H9 (cell line): ENCODE results near the gene PSKH1. TPM values are rescaled to one million over a fixed set of nuclear protein-coding genes. Genes with fewer than 3 reads are reported as not detected.

Experiments
- DNase-seq: peaks from one replicate; pipeline ENCODE4 v3.0.0-alpha.2; 2017
- H2AFZ ChIP-seq: one replicate; pipeline ENCODE4 v1.6.1; 2013; ENCODE audit warnings: mild to moderate bottlenecking, low read length, control low read depth, moderate library complexity
- H2AK5ac ChIP-seq: 2 replicates; pipeline ENCODE4 v1.6.1; 2013; ENCODE audit warnings: low read length, control low read depth, mixed read lengths; ENCODE audit not compliant: insufficient read length
- H2BK120ac ChIP-seq: one replicate; pipeline ENCODE4 v1.6.1; 2013; ENCODE audit warnings: low read depth, mild to moderate bottlenecking, low read length, control low read depth, inconsistent platforms; ENCODE audit not compliant: poor library complexity, severe bottlenecking
- H2BK12ac ChIP-seq: 2 replicates; pipeline ENCODE4 v1.6.1; 2013; ENCODE audit warnings: low read length, control low read depth, mixed read lengths, low read depth; ENCODE audit not compliant: insufficient read length
- H2BK15ac ChIP-seq: 2 replicates; pipeline ENCODE4 v1.6.1; 2013; ENCODE audit warnings: low read depth, low read length, control low read depth
- H2BK20ac ChIP-seq: one replicate; pipeline ENCODE4 v1.6.1; 2013; ENCODE audit warnings: low read depth, mild to moderate bottlenecking, low read length, control low read depth, inconsistent platforms; ENCODE audit not compliant: poor library complexity, severe bottlenecking
- H2BK5ac ChIP-seq: 2 replicates; pipeline ENCODE4 v1.6.1; 2013; ENCODE audit warnings: low read length, control low read depth, mixed read lengths; ENCODE audit not compliant: insufficient read length
- H3K14ac ChIP-seq: 2 replicates; pipeline ENCODE4 v1.6.1; 2013; ENCODE audit warnings: low read length, control low read depth; ENCODE audit not compliant: insufficient read depth
- H3K18ac ChIP-seq: 2 replicates; pipeline ENCODE4 v1.6.1; 2013; ENCODE audit warnings: low read depth, mild to moderate bottlenecking, mixed read lengths, low read length, control low read depth; ENCODE audit not compliant: insufficient read length
- H3K23ac ChIP-seq: 2 replicates; pipeline ENCODE4 v1.6.1; 2013; ENCODE audit warnings: low read length, control low read depth, mixed read lengths, low read depth; ENCODE audit not compliant: insufficient read length
- H3K23me2 ChIP-seq: 2 replicates; pipeline ENCODE4 v1.6.1; 2013; ENCODE audit warnings: low read depth, mild to moderate bottlenecking, mixed read lengths, low read length, control low read depth; ENCODE audit not compliant: insufficient read length, poor library complexity, severe bottlenecking
- H3K27ac ChIP-seq: 2 replicates; pipeline ENCODE4 v1.5.1; 2013; ENCODE audit warnings: low read length, control low read depth, mixed read lengths, low read depth; ENCODE audit not compliant: insufficient read length
- H3K27me3 ChIP-seq: 2 replicates; pipeline ENCODE4 v1.6.1; 2013; ENCODE audit warnings: low read length, control low read depth, inconsistent platforms; ENCODE audit not compliant: insufficient read depth
- H3K4ac ChIP-seq: 2 replicates; pipeline ENCODE4 v1.6.1; 2013; ENCODE audit warnings: low read depth, mild to moderate bottlenecking, control low read depth, inconsistent platforms, low read length, moderate library complexity
- H3K4me1 ChIP-seq: 2 replicates; pipeline ENCODE4 v1.6.1; 2013; ENCODE audit warnings: low read length, control low read depth, inconsistent platforms; ENCODE audit not compliant: insufficient read depth
- H3K4me2 ChIP-seq: 2 replicates; pipeline ENCODE4 v1.6.1; 2013; ENCODE audit warnings: low read length, control low read depth, mixed read lengths; ENCODE audit not compliant: insufficient read length, insufficient read depth
- H3K56ac ChIP-seq: 2 replicates; pipeline ENCODE4 v1.6.1; 2013; ENCODE audit warnings: low read depth, mild to moderate bottlenecking, mixed read lengths, low read length, control low read depth; ENCODE audit not compliant: insufficient read length
- H3K79me1 ChIP-seq: 2 replicates; pipeline ENCODE4 v1.6.1; 2013; ENCODE audit warnings: low read depth, mild to moderate bottlenecking, moderate library complexity, low read length, control low read depth, inconsistent platforms; ENCODE audit not compliant: insufficient read depth, poor library complexity, severe bottlenecking
- H3K79me2 ChIP-seq: 2 replicates; pipeline ENCODE4 v1.6.1; 2013; ENCODE audit warnings: low read length, control low read depth, inconsistent platforms; ENCODE audit not compliant: insufficient read depth
- H3K9ac ChIP-seq: 2 replicates; pipeline ENCODE4 v1.6.1; 2013; ENCODE audit warnings: low read length, control low read depth, mixed read lengths; ENCODE audit not compliant: insufficient read length; ENCODE audit errors: extremely low read depth
- H3K9me3 ChIP-seq: one replicate; pipeline ENCODE4 v1.6.1; 2013; ENCODE audit warnings: low read depth, low read length, inconsistent platforms; ENCODE audit not compliant: control insufficient read depth
- H3T11ph ChIP-seq: one replicate; pipeline ENCODE4 v1.6.1; 2013; ENCODE audit warnings: mild to moderate bottlenecking, low read length, control low read depth, inconsistent platforms
- H4K20me1 ChIP-seq: one replicate; pipeline ENCODE4 v1.6.1; 2013; ENCODE audit not compliant: control insufficient read depth, insufficient read length, insufficient read depth
- H4K5ac ChIP-seq: 2 replicates; pipeline ENCODE4 v1.6.1; 2013; ENCODE audit warnings: low read depth, mild to moderate bottlenecking, mixed read lengths, low read length, control low read depth; ENCODE audit not compliant: insufficient read length
- H4K8ac ChIP-seq: replicated peaks from 2 replicates; pipeline ENCODE4 v1.6.1; 2013; ENCODE audit warnings: low read length, control low read depth, mixed read lengths, low read depth; ENCODE audit not compliant: insufficient read length
- H4K91ac ChIP-seq: 2 replicates; pipeline ENCODE4 v1.6.1; 2013; ENCODE audit warnings: low read depth, mild to moderate bottlenecking, moderate library complexity, mixed read lengths, low read length, control low read depth; ENCODE audit not compliant: insufficient read length
- H3K27ac Mint-ChIP-seq, 3 experiments: 2 replicates in 2 of 3; 3 replicates in 1 of 3; pipeline ENCODE4 v1.8.0; 2020 to 2021; ENCODE audit warnings: mixed read lengths in 3 of 3, mild to moderate bottlenecking in 1 of 3, moderate library complexity in 1 of 3
- H3K27me3 Mint-ChIP-seq: 2 replicates; pipeline ENCODE4 v1.8.0; 2021; ENCODE audit warnings: low read depth, mild to moderate bottlenecking, moderate library complexity, mixed read lengths
- H3K36me3 Mint-ChIP-seq, 3 experiments: 2 replicates in 2 of 3; 3 replicates in 1 of 3; pipeline ENCODE4 v1.8.0; 2020 to 2021; ENCODE audit warnings: low read depth in 3 of 3, mixed read lengths in 3 of 3; ENCODE audit not compliant: insufficient read depth in 1 of 3
- H3K4me1 Mint-ChIP-seq, 2 experiments: 2 replicates each; pipeline ENCODE4 v1.8.0; 2020; ENCODE audit warnings: mixed read lengths in 2 of 2
- H3K4me3 Mint-ChIP-seq, 2 experiments: 2 replicates in 1 of 2; 3 replicates in 1 of 2; pipeline ENCODE4 v1.8.0; 2020 to 2021; ENCODE audit warnings: mild to moderate bottlenecking in 2 of 2, mixed read lengths in 2 of 2, moderate library complexity in 1 of 2
- H3K9me3 Mint-ChIP-seq, 2 experiments: 2 replicates in 1 of 2; 3 replicates in 1 of 2; pipeline ENCODE4 v1.8.0; 2020; ENCODE audit warnings: mild to moderate bottlenecking in 2 of 2, mixed read lengths in 2 of 2, moderate library complexity in 1 of 2
- CTCF ChIP-seq: fragments of 200-600 bp; sonication (generic); conservative IDR thresholded peaks from 3 replicates; pipeline ENCODE4 v1.8.0; 2021; ENCODE audit warnings: antibody characterized with exemption, mild to moderate bottlenecking
- WGBS: extraction: QIAGEN DNeasy Blood & Tissue Kit; methylation state at CpG from one replicate; pipeline ENCODE4 v1.1.7; 2013; ENCODE audit warnings: missing lambda C conversion rate, low lambda C conversion rate, mixed read lengths; ENCODE audit not compliant: insufficient read length; ENCODE audit errors: extremely low coverage; 5-methylcytosine and 5-hydroxymethylcytosine counted together
- total RNA-seq: library from RNA; stranded (reverse); gene quantifications from 2 replicates; pipeline ENCODE4 v1.2.1, GENCODE V29; 2021

PSKH1 gene
- total RNA-seq, 1 experiment from 2014 or later = 29.1 TPM

GRCh38 chr16:67864594-67864993 is 28.5 kb upstream of the PSKH1 start:
- H4K5ac ChIP-seq = no peak overlapping the region
- H3K4me2 ChIP-seq = no peak overlapping the region
- no peak overlapping the region for H2BK5ac ChIP-seq
- no peak overlapping the region for H2BK20ac ChIP-seq
- no peak overlapping the region for H2AFZ ChIP-seq
- H3K4me1 Mint-ChIP-seq = peaks cover 13 to 21% of the 10 kb centered on the region in 2 experiments; a peak in 3 of 4 replicates
- no peak overlapping the region for H3K14ac ChIP-seq
- H3K27me3 Mint-ChIP-seq = no peaks in the 10 kb centered on the region
- H2AK5ac ChIP-seq = no peak overlapping the region
- peaks cover 3% of the 10 kb centered on the region for H3K79me1 ChIP-seq
- H3K27ac ChIP-seq = no peak overlapping the region
- H3K18ac ChIP-seq = no peak overlapping the region
- H3K56ac ChIP-seq = no peak overlapping the region
- H3K27ac Mint-ChIP-seq = peak overlapping the region in 2 of 3 experiments; percentile 20 to 26; a peak in 3 of 7 replicates
- H3K4ac ChIP-seq = no peak overlapping the region
- H3K79me2 ChIP-seq = peaks cover 9% of the 10 kb centered on the region; the same call in 1 of the 2 replicates
- no peak overlapping the region for H3K9ac ChIP-seq
- no peak overlapping the region for H4K91ac ChIP-seq
- H3K23ac ChIP-seq = no peak overlapping the region
- no peak overlapping the region for H2BK120ac ChIP-seq
- H3K4me3 Mint-ChIP-seq = no peak overlapping the region; a peak in 1 of 5 replicates
- H3K36me3 Mint-ChIP-seq = peaks cover 27 to 65% (median 59%) of the 10 kb centered on the region in 3 experiments
- H2BK12ac ChIP-seq = no peak overlapping the region
- no peaks in the 10 kb centered on the region for H3K9me3 Mint-ChIP-seq
- H3T11ph ChIP-seq = no peak overlapping the region
- no peak for TF ChIP-seq CTCF
- WGBS = no CpG with 5 or more reads among the region's 2 CpGs
- H4K20me1 ChIP-seq = peaks cover 3% of the 10 kb centered on the region
- H3K9me3 ChIP-seq = no peaks in the 10 kb centered on the region
- no peak overlapping the region for H4K8ac ChIP-seq
- no peak overlapping the region for H2BK15ac ChIP-seq
- no peak for DNase-seq
- H3K4me1 ChIP-seq = no peaks in the 10 kb centered on the region
- H3K23me2 ChIP-seq = no peaks in the 10 kb centered on the region
- no peaks in the 10 kb centered on the region for H3K27me3 ChIP-seq
